HAP-1 (cell line): ENCODE results near the gene USP24.
A peak's percentile ranks its signal among the peaks of the same experiment; 100 is the strongest.

Experiments used
- DNase-seq, 2 experiments: peaks; one replicate each; pipeline ENCODE4 v3.0.0-alpha.2; 2016 to 2020; ENCODE audit warnings: low spot score in 2 of 2
- H3K27me3 ChIP-seq: fragments of 250-450 bp; sonication (Bioruptor Pico); 2 replicates; pipeline ENCODE4 v1.5.1; 2020; ENCODE audit warnings: low read depth, mild to moderate bottlenecking, moderate library complexity
- H3K36me3 ChIP-seq: fragments of 250-450 bp; sonication (Bioruptor Pico); replicated peaks from 2 replicates; pipeline ENCODE4 v1.5.1; 2020; ENCODE audit warnings: mild to moderate bottlenecking
- H3K4me1 ChIP-seq: fragments of 250-450 bp; sonication (Bioruptor Pico); 2 replicates; pipeline ENCODE4 v1.5.1; 2020; ENCODE audit warnings: mild to moderate bottlenecking
- H3K4me3 ChIP-seq: fragments of 250-450 bp; sonication (Bioruptor Pico); 2 replicates; pipeline ENCODE4 v1.5.1; 2020; ENCODE audit warnings: mild to moderate bottlenecking, moderate library complexity
- H3K9me3 ChIP-seq: fragments of 250-450 bp; sonication (Bioruptor Pico); 2 replicates; pipeline ENCODE4 v1.5.1; 2020; ENCODE audit warnings: mild to moderate bottlenecking, moderate library complexity
- in situ Hi-C: fragments of 300-500 bp; cut with MboI; formaldehyde crosslinking; loops from 3 replicates; pipeline ENCODE4 v1.14.3; 2020; ENCODE audit warnings: low sequenced_read_pairs, inconsistent platforms, mixed read lengths

USP24 gene

DNA sequence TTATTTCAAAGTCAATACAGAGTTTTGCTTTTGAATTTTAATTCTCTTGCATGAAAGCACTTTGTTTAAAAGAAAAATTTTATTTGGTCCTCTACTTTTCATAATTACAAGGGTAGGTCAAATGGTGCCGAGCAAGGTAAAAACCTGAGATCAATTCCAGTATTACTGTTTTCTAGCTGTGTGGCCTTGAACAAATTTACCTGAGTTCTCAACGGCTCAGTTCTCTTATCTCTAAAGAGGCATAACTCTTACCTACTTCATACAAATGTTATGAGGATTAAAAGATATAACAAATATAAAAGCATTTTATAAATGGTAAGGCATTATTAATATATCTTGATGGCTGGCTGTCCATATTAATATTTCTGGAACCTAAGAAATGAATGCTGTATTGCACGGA, 42.5 kb downstream of the USP24 start:
- Histone ChIP-seq H3K9me3 (no peaks in the 10 kb centered on the region), H3K36me3 (peaks cover 20% of the 10 kb centered on the region), H3K4me1 (peaks cover 14% of the 10 kb centered on the region), H3K27me3 (no peaks in the 10 kb centered on the region), H3K4me3 (no peak overlapping the region)
- no peak for DNase-seq
- in situ Hi-C loops = no loop called here

GRCh38 chr1:55172272-55172671, 42.9 kb downstream of the USP24 start:
- Histone ChIP-seq H3K4me3 (no peak overlapping the region), H3K9me3 (no peaks in the 10 kb centered on the region), H3K27me3 (no peaks in the 10 kb centered on the region), H3K4me1 (peaks cover 14% of the 10 kb centered on the region), H3K36me3 (peaks cover 19% of the 10 kb centered on the region)
- DNase-seq = peak in 1 of 2 experiments; percentile 9
- in situ Hi-C loops = no loop called here

DNA sequence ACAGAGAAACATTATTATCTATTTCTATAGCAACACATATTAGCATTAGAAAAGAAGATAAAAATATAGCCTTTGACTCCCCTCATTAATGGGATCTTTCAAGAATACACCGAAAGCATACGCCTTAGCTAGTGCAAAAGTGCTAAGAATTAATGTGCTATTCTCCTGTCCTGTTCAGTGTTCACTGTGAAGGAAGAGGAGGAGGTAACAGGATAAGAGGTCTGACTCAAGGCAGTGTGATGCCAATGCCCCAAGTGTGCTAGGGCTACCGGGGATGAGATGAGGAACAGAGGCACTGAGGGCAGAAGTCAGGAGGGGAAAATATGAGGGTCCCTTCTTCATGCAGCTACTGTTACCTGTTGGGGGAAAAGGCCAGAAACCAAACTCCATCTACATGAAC, 43.5 kb downstream of the USP24 start:
- Histone ChIP-seq H3K4me3 (no peak overlapping the region), H3K36me3 (peaks cover 16% of the 10 kb centered on the region), H3K9me3 (no peaks in the 10 kb centered on the region), H3K4me1 (peaks cover 14% of the 10 kb centered on the region), H3K27me3 (no peaks in the 10 kb centered on the region)
- peak; percentile 9 to 53 for DNase-seq
- in situ Hi-C loops = no loop called here

DNA sequence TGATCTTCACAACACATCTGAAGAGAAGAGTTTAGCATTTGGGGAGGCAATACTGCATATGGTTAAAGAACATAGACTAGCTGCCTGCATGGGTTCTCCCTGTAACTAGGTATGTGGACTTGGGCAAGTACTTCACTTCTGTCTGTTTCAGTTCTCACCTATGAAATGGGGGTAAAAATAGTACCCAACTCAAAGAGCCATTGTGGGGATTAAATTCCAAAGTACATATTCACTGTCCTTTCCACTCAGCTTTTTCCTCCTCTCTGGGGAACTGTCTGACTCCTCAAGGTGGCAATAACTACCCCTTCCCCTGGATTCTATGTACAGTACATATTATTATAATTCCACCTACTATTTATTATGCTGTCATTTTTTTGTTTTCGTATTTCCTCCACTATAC, 44.7 kb downstream of the USP24 start:
- Histone ChIP-seq H3K9me3 (no peaks in the 10 kb centered on the region), H3K36me3 (peaks cover 21% of the 10 kb centered on the region), H3K4me1 (peaks cover 14% of the 10 kb centered on the region), H3K4me3 (no peak overlapping the region), H3K27me3 (no peaks in the 10 kb centered on the region)
- DNase-seq = no peak
- in situ Hi-C loops = no loop called here

GRCh38 chr1:55169126-55169525, 46.0 kb downstream of the USP24 start:
- no peaks in the 10 kb centered on the region for H3K9me3 ChIP-seq
- no peak overlapping the region for H3K4me3 ChIP-seq
- peaks cover 12% of the 10 kb centered on the region for H3K4me1 ChIP-seq
- H3K36me3 ChIP-seq = peaks cover 29% of the 10 kb centered on the region
- in situ Hi-C loops = no loop called here
- H3K27me3 ChIP-seq = no peaks in the 10 kb centered on the region
- DNase-seq = no peak

DNA sequence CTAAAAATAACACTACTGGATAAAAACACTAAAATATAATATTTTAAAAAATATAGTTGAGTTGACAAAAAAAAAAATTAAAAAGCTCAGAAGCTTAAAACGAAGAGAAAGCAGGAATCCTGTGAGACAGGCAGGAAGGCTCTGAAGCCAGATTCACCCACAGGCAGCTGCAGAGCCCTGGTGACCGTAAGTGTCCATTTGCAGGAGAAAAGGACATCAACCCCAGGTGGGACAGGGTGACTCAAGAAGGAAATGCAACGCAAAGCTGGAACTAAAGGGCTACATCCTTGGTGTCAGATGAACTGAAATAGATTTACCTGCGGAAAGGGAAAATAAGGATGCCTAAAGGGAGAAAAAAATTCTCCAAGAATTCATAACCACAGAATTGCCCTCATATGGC, 46.8 kb downstream of the USP24 start:
- Histone ChIP-seq H3K4me1 (peaks cover 12% of the 10 kb centered on the region), H3K9me3 (no peaks in the 10 kb centered on the region), H3K36me3 (peaks cover 35% of the 10 kb centered on the region), H3K27me3 (no peaks in the 10 kb centered on the region), H3K4me3 (no peak overlapping the region)
- DNase-seq = no peak
- in situ Hi-C loops = no loop called here

GRCh38 chr1:55167224-55167871, 47.8 kb downstream of the USP24 start:
- Histone ChIP-seq H3K4me1 (peaks cover 7% of the 10 kb centered on the region), H3K36me3 (peaks cover 35% of the 10 kb centered on the region), H3K27me3 (no peaks in the 10 kb centered on the region), H3K9me3 (no peaks in the 10 kb centered on the region), H3K4me3 (no peak overlapping the region)
- in situ Hi-C loops = no loop called here
- no peak for DNase-seq

- Histone ChIP-seq H3K4me3 (no peak overlapping the region), H3K4me1 (no peaks in the 10 kb centered on the region), H3K27me3 (no peaks in the 10 kb centered on the region), H3K9me3 (no peaks in the 10 kb centered on the region), H3K36me3 (peaks cover 37% of the 10 kb centered on the region)
- in situ Hi-C loops = no loop called here
- DNase-seq = no peak
Observed at GRCh38 chr1:55164906-55165305, 50.3 kb downstream of the USP24 start.

DNA sequence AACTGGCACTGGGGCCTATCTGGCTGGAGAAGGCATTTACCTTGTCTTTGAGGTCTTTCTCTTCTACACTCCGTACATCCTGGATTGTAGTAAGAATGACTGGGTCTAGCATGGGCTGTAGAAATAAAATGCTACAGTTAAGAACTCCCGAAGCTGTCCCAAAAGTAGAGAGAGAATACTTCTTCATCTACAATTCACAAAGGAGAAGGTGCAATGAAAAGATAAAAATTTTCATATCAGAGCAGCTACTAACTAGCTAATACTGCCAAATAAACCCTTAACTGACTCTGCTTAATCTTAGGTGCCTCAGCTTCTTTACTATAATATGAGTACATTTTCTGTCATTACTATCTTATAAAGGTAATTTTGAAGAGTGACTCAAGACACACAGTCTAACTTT, 55.6 kb downstream of the USP24 start:
- Histone ChIP-seq H3K9me3 (no peaks in the 10 kb centered on the region), H3K4me3 (no peak overlapping the region), H3K4me1 (no peaks in the 10 kb centered on the region), H3K36me3 (peaks cover 47% of the 10 kb centered on the region), H3K27me3 (no peaks in the 10 kb centered on the region)
- DNase-seq = no peak
- in situ Hi-C loops = no loop called here

GRCh38 chr1:55156608-55157007, 58.6 kb downstream of the USP24 start:
- Histone ChIP-seq H3K4me3 (no peak overlapping the region), H3K27me3 (no peaks in the 10 kb centered on the region), H3K36me3 (peaks cover 50% of the 10 kb centered on the region), H3K4me1 (no peaks in the 10 kb centered on the region), H3K9me3 (no peaks in the 10 kb centered on the region)
- in situ Hi-C loops = no loop called here
- DNase-seq = no peak

- H3K36me3 ChIP-seq = peaks cover 47% of the 10 kb centered on the region
- in situ Hi-C loops = no loop called here
- H3K4me1 ChIP-seq = no peaks in the 10 kb centered on the region
- H3K27me3 ChIP-seq = no peaks in the 10 kb centered on the region
- DNase-seq = no peak
- H3K4me3 ChIP-seq = no peak overlapping the region
- no peaks in the 10 kb centered on the region for H3K9me3 ChIP-seq
Observed at GRCh38 chr1:55156093-55156492, 59.1 kb downstream of the USP24 start.

GRCh38 chr1:55155522-55155921, 59.6 kb downstream of the USP24 start:
- Histone ChIP-seq H3K4me3 (no peak overlapping the region), H3K4me1 (no peaks in the 10 kb centered on the region), H3K27me3 (no peaks in the 10 kb centered on the region), H3K9me3 (no peaks in the 10 kb centered on the region), H3K36me3 (peaks cover 46% of the 10 kb centered on the region)
- in situ Hi-C loops = no loop called here
- peak in 1 of 2 experiments; percentile 25 for DNase-seq

- no peak for DNase-seq
Observed at GRCh38 chr1:55154616-55155015, 60.5 kb downstream of the USP24 start.

DNA sequence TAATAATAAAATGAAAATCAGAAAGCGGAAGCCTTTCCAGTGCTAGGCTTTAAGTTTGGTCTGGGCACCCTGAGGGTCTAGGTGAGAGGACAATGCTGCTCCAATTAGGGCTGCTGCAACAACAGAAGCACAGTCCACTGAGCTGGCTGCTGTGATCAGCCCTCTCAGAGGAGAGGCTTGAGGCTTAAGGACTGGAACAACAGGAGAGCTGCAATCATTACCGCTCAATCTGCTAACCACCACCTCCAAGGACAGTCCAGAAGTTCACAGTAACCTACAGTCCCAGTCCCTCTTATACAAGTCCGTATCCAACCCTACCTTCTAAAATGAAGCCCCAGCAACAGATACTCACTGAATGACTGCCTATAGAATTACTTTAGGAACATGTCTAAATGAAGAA, 62.1 kb downstream of the USP24 start:
- Histone ChIP-seq H3K27me3 (no peaks in the 10 kb centered on the region), H3K36me3 (peaks cover 30% of the 10 kb centered on the region), H3K4me1 (no peaks in the 10 kb centered on the region), H3K4me3 (no peak overlapping the region), H3K9me3 (no peaks in the 10 kb centered on the region)
- in situ Hi-C loops = no loop called here
- no peak for DNase-seq

More at GRCh38 chr1:55154616-55155015, 60.5 kb downstream of the USP24 start:
- peaks cover 38% of the 10 kb centered on the region for H3K36me3 ChIP-seq
- no peaks in the 10 kb centered on the region for H3K9me3 ChIP-seq
- H3K4me1 ChIP-seq = no peaks in the 10 kb centered on the region
- H3K4me3 ChIP-seq = no peak overlapping the region
- no peaks in the 10 kb centered on the region for H3K27me3 ChIP-seq
- in situ Hi-C loops = no loop called here
